Measurements from ENCODE around the gene TM9SF2. TPM values are rescaled to one million over a fixed set of nuclear protein-coding genes. Genes with fewer than 3 reads are reported as not detected.

TM9SF2 gene
- total and polyA plus RNA-seq, 9 of the 15 experiments (the other 6 are each of a cell fraction or from before 2014, with no cell fraction given) = 23.3 to 83.2 (median 55.1) TPM

DNA sequence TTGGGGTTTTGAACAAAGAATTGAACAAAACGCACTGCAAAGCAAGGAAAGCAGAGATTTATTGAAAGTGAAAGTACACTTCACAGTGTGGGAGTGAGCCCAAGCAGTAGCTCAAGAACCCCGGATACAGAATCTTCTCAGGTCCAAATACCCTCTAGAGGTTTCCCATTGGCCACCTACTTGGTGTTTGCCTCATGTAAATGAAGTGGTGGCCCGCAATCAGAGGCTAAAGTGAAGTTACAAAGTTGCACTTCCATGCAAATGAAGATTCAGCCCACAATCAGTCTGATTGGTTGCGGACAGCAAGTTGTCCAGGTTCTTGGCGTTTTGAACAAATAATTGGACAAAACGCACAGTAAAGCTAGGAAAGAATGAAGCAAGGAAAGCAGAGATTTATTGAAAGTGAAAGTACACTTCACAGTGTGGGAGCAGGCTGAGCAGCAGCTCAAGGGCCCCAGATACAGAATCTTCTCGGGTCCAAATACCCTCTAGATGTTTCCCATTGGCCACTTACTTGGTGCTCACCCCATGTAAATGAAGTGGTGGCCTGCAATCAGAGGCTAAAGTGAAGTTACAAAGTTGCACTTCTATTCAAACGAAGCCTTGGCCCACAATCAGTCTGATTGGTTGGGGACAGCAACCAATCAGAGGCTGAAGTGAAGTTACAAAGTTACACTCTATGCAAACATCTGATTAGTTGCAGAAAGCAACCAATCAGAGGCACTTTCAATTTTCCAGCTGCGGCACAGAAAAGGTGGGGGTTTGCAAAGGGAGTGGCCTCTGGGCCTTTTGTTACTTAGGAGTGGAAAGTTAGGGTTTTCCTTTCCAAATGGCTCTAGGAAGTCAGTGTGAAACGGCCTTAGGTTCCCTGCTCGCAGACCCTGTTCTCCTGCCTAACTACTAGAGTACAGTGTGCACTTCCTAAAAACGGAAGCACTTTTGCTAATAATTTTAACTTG lies 4.8 kb upstream of the TM9SF2 start:
- Histone ChIP-seq H3K79me2 (ENCODE audit: control insufficient read depth, insufficient read depth, low read length) (peaks cover 4% of the 10 kb centered on the region; the same call in 1 of the 3 replicates), H3K9me3 (replicated peaks; ENCODE audit: control insufficient read depth, insufficient read depth, low read depth, low read length) (no peaks in the 10 kb centered on the region), H3K27ac (ENCODE audit: extremely low read depth, low read depth, low read length) (peak overlapping the region; percentile 67), H3K36me3 (ENCODE audit: control insufficient read depth, insufficient read depth, low read length) (no peaks in the 10 kb centered on the region), H3K9me1 (ENCODE audit: control insufficient read depth, insufficient read depth, low read length) (no peaks in the 10 kb centered on the region), H3K4me1 (replicated peaks in 1 of 2; ENCODE audit: control insufficient read depth in 2 of 2, insufficient read depth in 2 of 2, low read length in 2 of 2) (peaks cover 11% of the 10 kb centered on the region in 2 experiments; a peak in 3 of 5 replicates), H2AFZ (ENCODE audit: low read depth, low read length) (peak overlapping the region; percentile 79), H4K20me1 (replicated peaks; ENCODE audit: control insufficient read depth, insufficient read depth, low read length) (no peaks in the 10 kb centered on the region), H3K27me3 (ENCODE audit: control insufficient read depth in 2 of 2, insufficient read depth in 2 of 2, low read length in 2 of 2) (no peaks in the 10 kb centered on the region), H3K9ac (ENCODE audit: insufficient read depth in 1 of 2, low read depth in 2 of 2, low read length in 2 of 2) (peak overlapping the region in 1 of 2 experiments; percentile 36; a peak in 1 of 4 replicates), H3K4me3 (peak overlapping the region; percentile 26), H3K4me2 (ENCODE audit: insufficient read depth, low read length) (peak overlapping the region; percentile 70)
- ChIA-PET POLR2A (interaction anchor here (0.6 to 0.7 kb wide), 3 partner anchors 11 to 638 kb away, joined by 3 read pairs; no protein-coding TSS in a partner anchor), CTCF (ENCODE audit: low intra/inter-chr PET ratio) (no interaction called here)
- ATAC-seq (peak; percentile 46), DNase-seq (ENCODE audit: extremely low read depth in 1 of 4, low spot score in 3 of 4) (peak in 3 of 4 experiments; percentile 13 to 82 (median 34)), FAIRE-seq (peak; percentile 97)
- intact Hi-C loops (cut with micrococcal nuclease) (no loop called here), in situ Hi-C loops (cut with MboI) (no loop called here)
- WGBS (ENCODE audit: insufficient coverage, low coverage, missing lambda C conversion rate) = 23% methylated on average over 11 of the region's 12 CpGs
- TSS peak; percentile 32 for BruUV-seq (replicated peaks)
- TF ChIP-seq LEF1 (IDR thresholded peaks at IDR 0.05) (no peak), ZNF431 (CRISPR knock-in tag; IDR thresholded peaks at IDR 0.05) (no peak), POLR2A (conservative IDR thresholded peaks at IDR 0.05) (0 out of 2 replicates have a peak, but pooled peaks have one; percentile 22), RFX7 (CRISPR knock-in tag; IDR thresholded peaks at IDR 0.05) (no peak), ZNF143 (CRISPR knock-in tag; IDR thresholded peaks at IDR 0.05) (no peak), PTBP1 (IDR thresholded peaks at IDR 0.05; ENCODE audit: low read depth, low read length) (no peak), ZSCAN32 (CRISPR knock-in tag; IDR thresholded peaks at IDR 0.05) (no peak), FOXK1 (CRISPR knock-in tag; IDR thresholded peaks at IDR 0.05; ENCODE audit: borderline replicate concordance) (no peak), MECOM (CRISPR knock-in tag; IDR thresholded peaks at IDR 0.05) (no peak), RUNX1 (IDR thresholded peaks at IDR 0.05; ENCODE audit: low read depth) (no peak), KDM1A (IDR thresholded peaks at IDR 0.05) (peak in 1 of 2 experiments; percentile 13; a peak in 1 of 4 replicates), ZNF444 (CRISPR knock-in tag; IDR thresholded peaks at IDR 0.05) (no peak), TCFL5 (CRISPR knock-in tag; conservative IDR thresholded peaks at IDR 0.05) (no peak), TRIM25 (IDR thresholded peaks at IDR 0.05; ENCODE audit: borderline replicate concordance) (no peak), NR2C2 (CRISPR knock-in tag; IDR thresholded peaks at IDR 0.05) (no peak), NR2C2 (tag; IDR thresholded peaks at IDR 0.05) (peak; percentile 31; the same call in 1 of the 2 replicates)
- TF ChIP-seq, protein P1, sequence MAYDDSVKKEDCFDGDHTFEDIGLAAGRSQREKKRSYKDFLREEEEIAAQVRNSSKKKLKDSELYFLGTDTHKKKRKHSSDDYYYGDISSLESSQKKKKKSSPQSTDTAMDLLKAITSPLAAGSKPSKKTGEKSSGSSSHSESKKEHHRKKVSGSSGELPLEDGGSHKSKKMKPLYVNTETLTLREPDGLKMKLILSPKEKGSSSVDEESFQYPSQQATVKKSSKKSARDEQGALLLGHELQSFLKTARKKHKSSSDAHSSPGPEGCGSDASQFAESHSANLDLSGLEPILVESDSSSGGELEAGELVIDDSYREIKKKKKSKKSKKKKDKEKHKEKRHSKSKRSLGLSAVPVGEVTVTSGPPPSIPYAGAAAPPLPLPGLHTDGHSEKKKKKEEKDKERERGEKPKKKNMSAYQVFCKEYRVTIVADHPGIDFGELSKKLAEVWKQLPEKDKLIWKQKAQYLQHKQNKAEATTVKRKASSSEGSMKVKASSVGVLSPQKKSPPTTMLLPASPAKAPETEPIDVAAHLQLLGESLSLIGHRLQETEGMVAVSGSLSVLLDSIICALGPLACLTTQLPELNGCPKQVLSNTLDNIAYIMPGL (CRISPR knock-in tag; IDR thresholded peaks at IDR 0.05) = no peak
- TF ChIP-seq, protein P2, sequence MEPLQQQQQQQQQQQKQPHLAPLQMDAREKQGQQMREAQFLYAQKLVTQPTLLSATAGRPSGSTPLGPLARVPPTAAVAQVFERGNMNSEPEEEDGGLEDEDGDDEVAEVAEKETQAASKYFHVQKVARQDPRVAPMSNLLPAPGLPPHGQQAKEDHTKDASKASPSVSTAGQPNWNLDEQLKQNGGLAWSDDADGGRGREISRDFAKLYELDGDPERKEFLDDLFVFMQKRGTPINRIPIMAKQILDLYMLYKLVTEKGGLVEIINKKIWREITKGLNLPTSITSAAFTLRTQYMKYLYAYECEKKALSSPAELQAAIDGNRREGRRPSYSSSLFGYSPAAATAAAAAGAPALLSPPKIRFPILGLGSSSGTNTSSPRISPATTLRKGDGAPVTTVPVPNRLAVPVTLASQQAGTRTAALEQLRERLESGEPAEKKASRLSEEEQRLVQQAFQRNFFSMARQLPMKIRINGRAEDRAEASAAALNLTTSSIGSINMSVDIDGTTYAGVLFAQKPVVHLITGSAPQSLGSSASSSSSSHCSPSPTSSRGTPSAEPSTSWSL (CRISPR knock-in tag; IDR thresholded peaks at IDR 0.05; ENCODE audit: borderline replicate concordance) = no peak
